NCI-H748 (cell line): ENCODE results near the gene ACOX1.

ENCODE experiments used
- DNase-seq: peaks from one replicate; lab custom pipeline; 2025; ENCODE audit not compliant: unreplicated experiment; lab: John Stamatoyannopoulos, UW

The ACOX1 gene

GRCh38 chr17:75893305-75894048, 85.5 kb downstream of the ACOX1 start:
- DNase-seq, result no peak

GRCh38 chr17:75892556-75893224, 86.3 kb downstream of the ACOX1 start:
- DNase-seq, result no peak

GRCh38 chr17:75891605-75892555, 87.1 kb downstream of the ACOX1 start:
- DNase-seq, result no peak
